AG09309 (cell line): ENCODE results near the gene LAMA4.

Experiments
- DNase-seq: peaks from one replicate; pipeline ENCODE4 v3.0.0-alpha.2; 2010; ENCODE audit warnings: low read depth
- H3K4me3 ChIP-seq: 2 replicates; pipeline ENCODE4 v1.5.1; 2011; ENCODE audit warnings: mild to moderate bottlenecking, low read depth, low read length, moderate library complexity; ENCODE audit not compliant: control insufficient read depth
- CTCF ChIP-seq: IDR thresholded peaks from 2 replicates; pipeline ENCODE4 v1.5.1; 2011; ENCODE audit warnings: mild to moderate bottlenecking, low read depth, low read length, inconsistent platforms; ENCODE audit not compliant: insufficient read depth, control insufficient read depth; ENCODE audit errors: missing control alignments

Gene LAMA4

GRCh38 chr6:112066606-112067005 is 187.8 kb downstream of the LAMA4 start:
- H3K4me3 ChIP-seq, result no peak overlapping the region
- no peak for TF ChIP-seq CTCF
- DNase-seq, result no peak

- TF ChIP-seq CTCF, result no peak
- no peak overlapping the region for H3K4me3 ChIP-seq
- DNase-seq, result no peak
Observed at GRCh38 chr6:112065426-112065986, 188.9 kb downstream of the LAMA4 start.

DNA sequence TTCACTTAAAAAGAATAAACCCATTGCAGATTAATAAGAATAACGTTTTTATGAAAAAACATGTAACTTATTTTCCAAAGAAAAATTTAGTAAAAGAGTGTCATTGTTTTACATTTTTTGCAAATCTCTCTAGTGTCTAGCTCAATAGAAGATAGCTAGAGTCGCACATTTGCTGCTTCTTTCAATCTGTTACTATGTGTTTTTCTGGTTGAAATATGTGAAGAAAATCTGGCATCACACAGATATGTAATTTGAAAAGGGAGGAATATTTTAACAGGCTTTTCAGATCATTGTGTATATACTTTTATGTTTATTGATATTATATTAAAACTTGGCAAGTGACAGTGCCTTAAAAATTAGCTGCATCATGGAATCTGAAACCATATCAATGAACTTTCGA is 191.4 kb downstream of the LAMA4 start:
- TF ChIP-seq CTCF, result no peak
- no peak for DNase-seq
- H3K4me3 ChIP-seq, result no peak overlapping the region

GRCh38 chr6:112061605-112062004 is 192.8 kb downstream of the LAMA4 start:
- no peak overlapping the region for H3K4me3 ChIP-seq
- no peak for TF ChIP-seq CTCF
- no peak for DNase-seq
